NB4 (cell line): ENCODE data around the gene ARHGAP22.

Source experiments
- MAX ChIP-seq: IDR thresholded peaks from 2 replicates; pipeline ENCODE4 v1.6.1; 2011; ENCODE audit warnings: low read depth, low read length
- MYC ChIP-seq: IDR thresholded peaks from 2 replicates; pipeline ENCODE4 v1.6.1; 2011; ENCODE audit warnings: low read depth, low read length
- POLR2A ChIP-seq: IDR thresholded peaks from 2 replicates; pipeline ENCODE4 v1.6.1; 2011; ENCODE audit warnings: mild to moderate bottlenecking; ENCODE audit not compliant: insufficient read length; ENCODE audit errors: extremely low read depth
- TF ChIP-seq, protein P1 (sequence below): IDR thresholded peaks from one replicate; pipeline ENCODE4 v1.5.1; 2012; ENCODE audit warnings: low read depth, low read length

DNA sequence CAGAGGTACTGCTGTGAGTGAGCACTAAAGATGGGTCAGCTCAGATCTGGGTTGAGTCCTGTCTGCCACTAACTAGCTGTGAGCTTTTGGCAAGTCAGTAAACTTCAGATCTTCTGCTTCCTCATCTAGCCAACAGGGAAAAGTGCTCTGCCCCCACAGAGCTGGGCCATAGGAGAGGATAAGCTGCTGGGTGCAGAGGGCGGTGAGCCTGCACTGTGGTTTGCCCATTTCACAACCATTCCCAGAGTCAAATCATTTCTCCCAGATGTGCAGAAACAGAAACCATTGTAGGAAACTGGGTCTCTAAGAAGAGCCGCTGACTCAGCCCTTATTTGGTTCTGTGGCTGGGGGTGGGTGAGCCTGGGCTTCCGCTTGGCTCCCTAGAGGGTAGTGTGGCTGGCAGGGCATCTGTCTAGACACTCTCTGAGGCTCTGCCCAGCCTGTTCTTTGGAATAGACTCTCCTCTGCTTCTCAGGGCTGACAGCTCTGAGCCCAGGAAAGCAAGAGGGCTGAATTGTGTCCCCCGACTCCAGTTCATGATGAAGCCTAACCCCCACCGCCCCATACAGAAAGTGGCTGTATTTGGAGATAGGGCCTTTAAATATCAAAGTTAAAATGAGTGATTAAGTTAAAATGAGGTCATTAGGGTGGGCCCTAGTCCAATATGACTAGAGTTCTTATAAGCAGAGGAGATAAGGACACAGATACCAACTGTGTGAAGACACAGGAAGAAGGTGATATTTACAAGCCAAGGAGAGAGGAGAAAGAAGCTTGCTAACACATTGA lies 29.5 kb upstream of the ARHGAP22 start:
- TF ChIP-seq, protein P1, sequence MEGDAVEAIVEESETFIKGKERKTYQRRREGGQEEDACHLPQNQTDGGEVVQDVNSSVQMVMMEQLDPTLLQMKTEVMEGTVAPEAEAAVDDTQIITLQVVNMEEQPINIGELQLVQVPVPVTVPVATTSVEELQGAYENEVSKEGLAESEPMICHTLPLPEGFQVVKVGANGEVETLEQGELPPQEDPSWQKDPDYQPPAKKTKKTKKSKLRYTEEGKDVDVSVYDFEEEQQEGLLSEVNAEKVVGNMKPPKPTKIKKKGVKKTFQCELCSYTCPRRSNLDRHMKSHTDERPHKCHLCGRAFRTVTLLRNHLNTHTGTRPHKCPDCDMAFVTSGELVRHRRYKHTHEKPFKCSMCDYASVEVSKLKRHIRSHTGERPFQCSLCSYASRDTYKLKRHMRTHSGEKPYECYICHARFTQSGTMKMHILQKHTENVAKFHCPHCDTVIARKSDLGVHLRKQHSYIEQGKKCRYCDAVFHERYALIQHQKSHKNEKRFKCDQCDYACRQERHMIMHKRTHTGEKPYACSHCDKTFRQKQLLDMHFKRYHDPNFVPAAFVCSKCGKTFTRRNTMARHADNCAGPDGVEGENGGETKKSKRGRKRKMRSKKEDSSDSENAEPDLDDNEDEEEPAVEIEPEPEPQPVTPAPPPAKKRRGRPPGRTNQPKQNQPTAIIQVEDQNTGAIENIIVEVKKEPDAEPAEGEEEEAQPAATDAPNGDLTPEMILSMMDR, result no peak
- TF ChIP-seq POLR2A (no peak), MAX (peak; percentile 63), MYC (peak; percentile 83)
